Duodenal mucosa (tissue), 2 donors: ENCODE data around the gene GK2.

Source experiments
- H3K27ac ChIP-seq: one replicate; pipeline ENCODE4 v1.7.0; 2013; ENCODE audit warnings: low read depth, low read length
- H3K27me3 ChIP-seq, 2 donors: one replicate each; pipeline ENCODE4 v1.7.0; 2013; ENCODE audit warnings: low read length in 2 of 2, control low read depth in 1 of 2; ENCODE audit not compliant: insufficient read depth in 2 of 2, control insufficient read depth in 1 of 2
- H3K36me3 ChIP-seq, 2 donors: one replicate each; pipeline ENCODE4 v1.7.0; 2013; ENCODE audit warnings: low read length in 2 of 2, control low read depth in 1 of 2; ENCODE audit not compliant: insufficient read depth in 2 of 2, control insufficient read depth in 1 of 2
- H3K4me1 ChIP-seq, 2 donors: one replicate each; pipeline ENCODE4 v1.7.0; 2013; ENCODE audit warnings: low read length in 2 of 2, control low read depth in 1 of 2; ENCODE audit not compliant: insufficient read depth in 2 of 2, control insufficient read depth in 1 of 2
- H3K4me3 ChIP-seq, 2 donors: one replicate each; pipeline ENCODE4 v1.7.0; 2013; ENCODE audit warnings: low read length in 2 of 2, low read depth in 1 of 2
- H3K9ac ChIP-seq, 2 donors: one replicate each; pipeline ENCODE4 v1.7.0; 2013; ENCODE audit warnings: low read length in 2 of 2, low read depth in 1 of 2
- H3K9me3 ChIP-seq, 2 donors: one replicate each; pipeline ENCODE4 v1.7.0; 2013; ENCODE audit warnings: low read length in 2 of 2, control low read depth in 1 of 2; ENCODE audit not compliant: control insufficient read depth in 1 of 2

Gene GK2

GRCh38 chr4:79358438-79358837, 49.6 kb downstream of the GK2 start:
- Histone ChIP-seq H3K27me3 (no peaks in the 10 kb centered on the region), H3K9ac (no peak overlapping the region), H3K36me3 (no peaks in the 10 kb centered on the region), H3K4me1 (no peaks in the 10 kb centered on the region), H3K27ac (no peak overlapping the region), H3K9me3 (no peaks in the 10 kb centered on the region), H3K4me3 (no peak overlapping the region)

- Histone ChIP-seq H3K4me3 (no peak overlapping the region), H3K36me3 (no peaks in the 10 kb centered on the region), H3K27ac (no peak overlapping the region), H3K9ac (no peak overlapping the region), H3K9me3 (no peaks in the 10 kb centered on the region), H3K4me1 (no peaks in the 10 kb centered on the region), H3K27me3 (no peaks in the 10 kb centered on the region)
Measured at GRCh38 chr4:79357365-79357764, 50.7 kb downstream of the GK2 start.
